ENCODE data around the gene NME4.
"Not testable (repeated sequence)": the region's sequence is repeated elsewhere in the genome, so short reads cannot be mapped to it uniquely, and the experiment has no call there.

NME4 gene

GRCh38 chr16:378113-378820 lies 18.7 kb upstream of the NME4 start:
- not testable (repeated sequence) for DNase-seq

- DNase-seq: no peak
Observed at GRCh38 chr16:378821-379182, 18.2 kb upstream of the NME4 start.

GRCh38 chr16:379183-379960 lies 17.6 kb upstream of the NME4 start:
- no peak for DNase-seq

- DNase-seq: no peak
Observed at GRCh38 chr16:379961-380761, 16.8 kb upstream of the NME4 start.

GRCh38 chr16:380762-381011 lies 16.3 kb upstream of the NME4 start:
- DNase-seq: no peak

- DNase-seq: no peak
Observed at GRCh38 chr16:381012-381788, 15.8 kb upstream of the NME4 start.

GRCh38 chr16:381789-382717 lies 14.9 kb upstream of the NME4 start, which contains the start of gene PGAP6:
Gene PGAP6, minus strand, starts transcription at chr16:381978. Its CDS starts 157 bp downstream, at chr16:381821.
- no peak for DNase-seq

- no peak for DNase-seq
Observed at GRCh38 chr16:383326-384051, 13.5 kb upstream of the NME4 start.

- DNase-seq: no peak
Observed at GRCh38 chr16:386641-387156, 10.3 kb upstream of the NME4 start.

GRCh38 chr16:387761-388666 lies 9.0 kb upstream of the NME4 start:
- DNase-seq: not testable (repeated sequence)

GRCh38 chr16:389352-389751 lies 7.6 kb upstream of the NME4 start:
- no peak for DNase-seq

- DNase-seq: no peak
Observed at GRCh38 chr16:391885-392335, 5.1 kb upstream of the NME4 start.

- no peak for DNase-seq
Observed at GRCh38 chr16:392450-393030, 4.5 kb upstream of the NME4 start.

- DNase-seq: no peak
Observed at GRCh38 chr16:396199-396598, 800 bp upstream of the NME4 start.

GRCh38 chr16:396605-397004 lies 394 bp upstream of the NME4 start:
- DNase-seq: no peak

GRCh38 chr16:397736-398332 lies 835 bp downstream of the NME4 start:
- DNase-seq: no peak

- no peak for DNase-seq
Observed at GRCh38 chr16:398561-399339, 1.8 kb downstream of the NME4 start.
